HCT116 (cell line): Measurements from ENCODE around the gene RGS13. TPM values are rescaled to one million over a fixed set of nuclear protein-coding genes. Genes with fewer than 3 reads are reported as not detected.

Experiments
- ATAC-seq: fragments of 200-7000 bp; cut with Tn5 transposase; 2 replicates; pipeline ENCODE4 v1.9.1; 2020; ENCODE audit warnings: mild to moderate bottlenecking, moderate library complexity
- BruUV-seq: library from RNA; stranded (reverse); fragments of 400-500 nt; replicated peaks from 2 replicates; lab custom pipeline; 2021; lab: Mats Ljungman, UMichigan
- CTCF ChIA-PET: fragments of 300-600 bp; sonication (Branson Sonifier 250); formaldehyde crosslinking; loops from one replicate; lab custom pipeline; 2021; ENCODE audit warnings: antibody characterized with exemption; lab: Charles Lee
- POLR2A ChIA-PET: fragments of 300-600, 350-600 bp; sonication (Branson Sonifier 250); formaldehyde crosslinking; loops from one replicate; lab custom pipeline; 2021; ENCODE audit warnings: antibody characterized with exemption; lab: Charles Lee
- RAD21 ChIA-PET, 2 experiments: fragments of 300-600 bp; sonication (Branson Sonifier 250); formaldehyde crosslinking; loops; one replicate each; lab custom pipeline; 2023; ENCODE audit warnings: low total read pairs in 2 of 2; ENCODE audit not compliant: uncharacterized antibody in 2 of 2, unreplicated experiment in 2 of 2, low non-redundant PET in 1 of 2; lab: Charles Lee
- DNase-seq: peaks from one replicate; pipeline ENCODE4 v3.0.0-alpha.2; 2010; ENCODE audit warnings: low read depth, low spot score
- H2AFZ ChIP-seq: fragments of 200-600 bp; shearing (Covaris generic), sonication (generic); 2 replicates; pipeline ENCODE4 v1.6.1; 2017; ENCODE audit warnings: low read depth, mixed run types, mixed read lengths, antibody characterized with exemption, low read length; ENCODE audit not compliant: poor library complexity, severe bottlenecking
- H3K27ac ChIP-seq: 2 replicates; pipeline ENCODE4 v1.5.1; 2012; ENCODE audit warnings: low read depth, low read length
- H3K27me3 ChIP-seq: fragments of 200-600 bp; sonication (generic); 2 replicates; pipeline ENCODE4 v1.6.1; 2016; ENCODE audit warnings: mixed run types, low read length, mixed read lengths; ENCODE audit not compliant: insufficient read depth
- H3K36me3 ChIP-seq, 2 experiments: fragments of 200-500 bp in 1 of 2; fragments of 200-600 bp in 1 of 2; sonication (Bioruptor generic) in 1 of 2; sonication (generic) in 1 of 2; 2 replicates each; pipeline versions ENCODE4 v1.5.1 to v1.6.1; 2014 to 2016; ENCODE audit warnings: low read length in 2 of 2, inconsistent platforms in 1 of 2, mixed read lengths in 1 of 2, mixed run types in 1 of 2; ENCODE audit not compliant: insufficient read depth in 2 of 2, control insufficient read depth in 1 of 2
- H3K4me1 ChIP-seq, 2 experiments: fragments of 200-600 bp in 1 of 2; sonication (generic) in 1 of 2; 2 replicates each; pipeline versions ENCODE4 v1.5.1 to v1.6.1; 2012 to 2017; ENCODE audit warnings: low read length in 2 of 2, inconsistent platforms in 1 of 2, mild to moderate bottlenecking in 1 of 2, mixed read lengths in 1 of 2, mixed run types in 1 of 2, moderate library complexity in 1 of 2; ENCODE audit not compliant: insufficient read depth in 2 of 2, control insufficient read depth in 1 of 2
- H3K4me2 ChIP-seq: fragments of 200-600 bp; sonication (generic); 2 replicates; pipeline ENCODE4 v1.6.1; 2017; ENCODE audit warnings: mixed run types, low read length, mixed read lengths
- H3K4me3 ChIP-seq, 2 experiments: fragments of 200-600 bp in 1 of 2; sonication (generic) in 1 of 2; replicated peaks in 1 of 2; 2 replicates each; pipeline ENCODE4 v1.5.1; 2011 to 2016; ENCODE audit warnings: low read length in 2 of 2, control low read depth in 1 of 2, low read depth in 1 of 2, mild to moderate bottlenecking in 1 of 2, mixed read lengths in 1 of 2, mixed run types in 1 of 2
- H3K79me2 ChIP-seq: fragments of 200-600 bp; sonication (generic); 2 replicates; pipeline ENCODE4 v1.6.1; 2017; ENCODE audit warnings: mild to moderate bottlenecking, mixed run types, low read length, moderate library complexity, mixed read lengths; ENCODE audit not compliant: insufficient read depth
- H3K9ac ChIP-seq: fragments of 200-600 bp; sonication (generic); 2 replicates; pipeline ENCODE4 v1.6.1; 2016; ENCODE audit warnings: low read length, mixed read lengths
- H3K9me2 ChIP-seq: fragments of 200-600 bp; sonication (generic), shearing (Covaris generic); 2 replicates; pipeline ENCODE4 v1.6.1; 2017; ENCODE audit warnings: mixed run types, mild to moderate bottlenecking, moderate library complexity; ENCODE audit not compliant: insufficient read depth
- H3K9me3 ChIP-seq, 2 experiments: fragments of 200-500 bp in 1 of 2; fragments of 200-600 bp in 1 of 2; sonication (Bioruptor generic) in 1 of 2; sonication (generic) in 1 of 2; 2 replicates each; pipeline ENCODE4 v1.6.1; 2014 to 2017; ENCODE audit warnings: low read length in 2 of 2, mixed read lengths in 2 of 2, inconsistent platforms in 1 of 2, low read depth in 1 of 2, mild to moderate bottlenecking in 1 of 2, mixed run types in 1 of 2, moderate library complexity in 1 of 2; ENCODE audit not compliant: control insufficient read depth in 1 of 2, insufficient read depth in 1 of 2
- H4K20me1 ChIP-seq: fragments of 200-600 bp; sonication (generic), shearing (Covaris generic); 2 replicates; pipeline ENCODE4 v1.6.1; 2017; ENCODE audit warnings: mixed run types, mild to moderate bottlenecking, moderate library complexity; ENCODE audit not compliant: insufficient read depth
- CBX3 ChIP-seq: IDR thresholded peaks from 2 replicates; pipeline ENCODE4 v1.6.1; 2012; ENCODE audit warnings: low read depth
- ELF1 ChIP-seq: IDR thresholded peaks from 2 replicates; pipeline ENCODE4 v1.6.1; 2012; ENCODE audit warnings: low read depth, borderline replicate concordance
- EZH2 ChIP-seq: fragments of 200-600 bp; sonication (generic); IDR thresholded peaks from 2 replicates; pipeline ENCODE4 v1.6.1; 2017; ENCODE audit warnings: antibody characterized with exemption, mixed run types
- EZH2phosphoT487 ChIP-seq: fragments of 200-600 bp; IDR thresholded peaks from 2 replicates; pipeline ENCODE4 v1.6.1; 2018; ENCODE audit warnings: antibody characterized with exemption, borderline replicate concordance
- FOSL1 ChIP-seq: IDR thresholded peaks from 2 replicates; pipeline ENCODE4 v1.6.1; 2012; ENCODE audit warnings: low read depth
- JUND ChIP-seq: IDR thresholded peaks from 2 replicates; pipeline ENCODE4 v1.6.1; 2012
- POLR2AphosphoS5 ChIP-seq: IDR thresholded peaks from 2 replicates; pipeline ENCODE4 v1.6.1; 2011; ENCODE audit warnings: mild to moderate bottlenecking, low read depth, low read length, moderate library complexity
- SIN3A ChIP-seq: IDR thresholded peaks from 2 replicates; pipeline ENCODE4 v1.6.1; 2012; ENCODE audit warnings: low read depth
- SP1 ChIP-seq: IDR thresholded peaks from 2 replicates; pipeline ENCODE4 v1.6.1; 2012; ENCODE audit warnings: low read depth
- SRF ChIP-seq: IDR thresholded peaks from 2 replicates; pipeline ENCODE4 v1.6.1; 2012; ENCODE audit warnings: low read depth
- TCF7L2 ChIP-seq: IDR thresholded peaks from 2 replicates; pipeline ENCODE4 v1.7.0; 2011; ENCODE audit warnings: borderline replicate concordance, inconsistent platforms; ENCODE audit not compliant: insufficient read depth, insufficient read length; ENCODE audit errors: extremely low read depth
- YY1 ChIP-seq: IDR thresholded peaks from 2 replicates; pipeline ENCODE4 v1.6.1; 2011; ENCODE audit warnings: low read length, low read depth, moderate library complexity, mild to moderate bottlenecking; ENCODE audit not compliant: insufficient replicate concordance; ENCODE audit errors: extremely low read depth
- ZFX ChIP-seq: fragments of 450-650 bp; IDR thresholded peaks from 2 replicates; pipeline ENCODE4 v1.6.1; 2017
- ZNF274 ChIP-seq: fragments of 200-500 bp; sonication (Bioruptor generic); IDR thresholded peaks from 2 replicates; pipeline ENCODE4 v1.6.1; 2014; ENCODE audit warnings: mild to moderate bottlenecking, low read depth, low read length, inconsistent platforms
- intact Hi-C: fragments of 100-400 bp; cut with micrococcal nuclease; formaldehyde crosslinking; loops from 2 replicates; pipeline ENCODE4 v1.10.0; 2022
- total RNA-seq: library from RNA; stranded (reverse); gene quantifications from one replicate; pipeline ENCODE4 v1.2.1, GENCODE V29; 2021; ENCODE audit not compliant: unreplicated experiment
- TF ChIP-seq, protein P1 (sequence below), 3 experiments: fragments of 200-600 bp in 1 of 3; sonication (generic) in 1 of 3; IDR thresholded peaks in 2 of 3; conservative IDR thresholded peaks in 1 of 3; 2 replicates each; pipeline ENCODE4 v1.5.1; 2012 to 2017; ENCODE audit warnings: low read depth in 2 of 3, low read length in 2 of 3, antibody characterized with exemption in 1 of 3, borderline replicate concordance in 1 of 3, control low read depth in 1 of 3, mild to moderate bottlenecking in 1 of 3, mixed read lengths in 1 of 3, mixed run types in 1 of 3, moderate library complexity in 1 of 3; ENCODE audit not compliant: insufficient read depth in 1 of 3
- TF ChIP-seq, protein P2 (sequence below): IDR thresholded peaks from 2 replicates; pipeline ENCODE4 v1.6.1; 2012
- TF ChIP-seq, protein P3 (sequence below): IDR thresholded peaks from 2 replicates; pipeline ENCODE4 v1.6.1; 2012
- TF ChIP-seq, protein P4 (sequence below): IDR thresholded peaks from 2 replicates; pipeline ENCODE4 v1.6.1; 2011; ENCODE audit warnings: mild to moderate bottlenecking, low read length, moderate library complexity; ENCODE audit not compliant: insufficient replicate concordance; ENCODE audit errors: extremely low read depth

RGS13 gene
- total RNA-seq, 1 experiment from 2014 or later, result not detected

- Histone ChIP-seq H3K9me3 (no peaks in the 10 kb centered on the region), H4K20me1 (no peaks in the 10 kb centered on the region), H2AFZ (no peak overlapping the region), H3K4me3 (no peak overlapping the region), H3K9ac (no peak overlapping the region), H3K27ac (no peak overlapping the region), H3K9me2 (no peaks in the 10 kb centered on the region), H3K36me3 (no peaks in the 10 kb centered on the region), H3K27me3 (no peaks in the 10 kb centered on the region), H3K4me1 (no peaks in the 10 kb centered on the region), H3K4me2 (no peak overlapping the region), H3K79me2 (no peaks in the 10 kb centered on the region)
- ATAC-seq (no peak), DNase-seq (no peak)
- CTCF ChIA-PET, result no interaction called here
- no peak for TF ChIP-seq SRF
- no peak for TF ChIP-seq EZH2
- TF ChIP-seq YY1, result no peak
- TF ChIP-seq, protein P1, sequence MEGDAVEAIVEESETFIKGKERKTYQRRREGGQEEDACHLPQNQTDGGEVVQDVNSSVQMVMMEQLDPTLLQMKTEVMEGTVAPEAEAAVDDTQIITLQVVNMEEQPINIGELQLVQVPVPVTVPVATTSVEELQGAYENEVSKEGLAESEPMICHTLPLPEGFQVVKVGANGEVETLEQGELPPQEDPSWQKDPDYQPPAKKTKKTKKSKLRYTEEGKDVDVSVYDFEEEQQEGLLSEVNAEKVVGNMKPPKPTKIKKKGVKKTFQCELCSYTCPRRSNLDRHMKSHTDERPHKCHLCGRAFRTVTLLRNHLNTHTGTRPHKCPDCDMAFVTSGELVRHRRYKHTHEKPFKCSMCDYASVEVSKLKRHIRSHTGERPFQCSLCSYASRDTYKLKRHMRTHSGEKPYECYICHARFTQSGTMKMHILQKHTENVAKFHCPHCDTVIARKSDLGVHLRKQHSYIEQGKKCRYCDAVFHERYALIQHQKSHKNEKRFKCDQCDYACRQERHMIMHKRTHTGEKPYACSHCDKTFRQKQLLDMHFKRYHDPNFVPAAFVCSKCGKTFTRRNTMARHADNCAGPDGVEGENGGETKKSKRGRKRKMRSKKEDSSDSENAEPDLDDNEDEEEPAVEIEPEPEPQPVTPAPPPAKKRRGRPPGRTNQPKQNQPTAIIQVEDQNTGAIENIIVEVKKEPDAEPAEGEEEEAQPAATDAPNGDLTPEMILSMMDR (IDR thresholded peaks at IDR 0.05 in 2 of 3, conservative IDR thresholded peaks at IDR 0.05 in 1 of 3; ENCODE audit: borderline replicate concordance in 1 of 3, insufficient read depth in 1 of 3, low read depth in 2 of 3, low read length in 2 of 3), result no peak
- TF ChIP-seq, protein P2, sequence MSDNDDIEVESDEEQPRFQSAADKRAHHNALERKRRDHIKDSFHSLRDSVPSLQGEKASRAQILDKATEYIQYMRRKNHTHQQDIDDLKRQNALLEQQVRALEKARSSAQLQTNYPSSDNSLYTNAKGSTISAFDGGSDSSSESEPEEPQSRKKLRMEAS, result no peak
- no peak for TF ChIP-seq POLR2AphosphoS5
- TF ChIP-seq ZFX, result no peak
- TF ChIP-seq FOSL1, result no peak
- no peak for TF ChIP-seq EZH2phosphoT487
- TF ChIP-seq ELF1, result no peak
- TF ChIP-seq SIN3A, result no peak
- no peak for TF ChIP-seq CBX3
- no peak for TF ChIP-seq TCF7L2
- TF ChIP-seq, protein P3, sequence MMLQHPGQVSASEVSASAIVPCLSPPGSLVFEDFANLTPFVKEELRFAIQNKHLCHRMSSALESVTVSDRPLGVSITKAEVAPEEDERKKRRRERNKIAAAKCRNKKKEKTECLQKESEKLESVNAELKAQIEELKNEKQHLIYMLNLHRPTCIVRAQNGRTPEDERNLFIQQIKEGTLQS, result no peak
- no peak for TF ChIP-seq SP1
- TF ChIP-seq JUND, result no peak
- TF ChIP-seq, protein P4, sequence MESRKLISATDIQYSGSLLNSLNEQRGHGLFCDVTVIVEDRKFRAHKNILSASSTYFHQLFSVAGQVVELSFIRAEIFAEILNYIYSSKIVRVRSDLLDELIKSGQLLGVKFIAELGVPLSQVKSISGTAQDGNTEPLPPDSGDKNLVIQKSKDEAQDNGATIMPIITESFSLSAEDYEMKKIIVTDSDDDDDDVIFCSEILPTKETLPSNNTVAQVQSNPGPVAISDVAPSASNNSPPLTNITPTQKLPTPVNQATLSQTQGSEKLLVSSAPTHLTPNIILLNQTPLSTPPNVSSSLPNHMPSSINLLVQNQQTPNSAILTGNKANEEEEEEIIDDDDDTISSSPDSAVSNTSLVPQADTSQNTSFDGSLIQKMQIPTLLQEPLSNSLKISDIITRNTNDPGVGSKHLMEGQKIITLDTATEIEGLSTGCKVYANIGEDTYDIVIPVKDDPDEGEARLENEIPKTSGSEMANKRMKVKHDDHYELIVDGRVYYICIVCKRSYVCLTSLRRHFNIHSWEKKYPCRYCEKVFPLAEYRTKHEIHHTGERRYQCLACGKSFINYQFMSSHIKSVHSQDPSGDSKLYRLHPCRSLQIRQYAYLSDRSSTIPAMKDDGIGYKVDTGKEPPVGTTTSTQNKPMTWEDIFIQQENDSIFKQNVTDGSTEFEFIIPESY, result no peak
- TF ChIP-seq ZNF274, result no peak
- intact Hi-C loops, result no loop called here
- RAD21 ChIA-PET, result no interaction called here
- no TSS peak for BruUV-seq
- POLR2A ChIA-PET, result no interaction called here
These were observed 39.8 kb downstream of the RGS13 start for GRCh38 chr1:192675716-192676115.
